Measurements from ENCODE around the gene CALM1. TPM values are rescaled to one million over a fixed set of nuclear protein-coding genes. Genes with fewer than 3 reads are reported as not detected.
A peak's percentile ranks its signal among the peaks of the same experiment; 100 is the strongest.

The CALM1 gene
- total RNA-seq, 1 experiment from 2014 or later: 410 TPM

GRCh38 chr14:90397425-90398314, 841 bp downstream of the CALM1 start:
- peak; percentile 87 for DNase-seq
- Histone ChIP-seq H3K27me3 (ENCODE audit: control insufficient read depth, insufficient read depth, low read length) (no peaks in the 10 kb centered on the region), H3K4me3 (ENCODE audit: insufficient read depth, low read depth, low read length) (peak overlapping the region; percentile 84), H3K36me3 (replicated peaks; ENCODE audit: control insufficient read depth, insufficient read depth, low read length) (peaks cover 13% of the 10 kb centered on the region)

GRCh38 chr14:90398315-90398839, 1.5 kb downstream of the CALM1 start:
- H3K4me3 ChIP-seq (ENCODE audit: insufficient read depth, low read depth, low read length): peak overlapping the region; percentile 84
- no peak for DNase-seq

GRCh38 chr14:90398841-90399540, 2.2 kb downstream of the CALM1 start:
- Histone ChIP-seq H3K4me3 (ENCODE audit: insufficient read depth, low read depth, low read length) (peak overlapping the region; percentile 84; the same call in 1 of the 2 replicates), H3K36me3 (replicated peaks; ENCODE audit: control insufficient read depth, insufficient read depth, low read length) (peaks cover 22% of the 10 kb centered on the region), H3K27me3 (ENCODE audit: control insufficient read depth, insufficient read depth, low read length) (no peaks in the 10 kb centered on the region)
- DNase-seq: no peak

More at GRCh38 chr14:90398315-90398839, 1.5 kb downstream of the CALM1 start:
- Histone ChIP-seq H3K27me3 (ENCODE audit: control insufficient read depth, insufficient read depth, low read length) (no peaks in the 10 kb centered on the region), H3K36me3 (replicated peaks; ENCODE audit: control insufficient read depth, insufficient read depth, low read length) (peaks cover 18% of the 10 kb centered on the region)

- peak; percentile 92 for DNase-seq
- Histone ChIP-seq H3K4me3 (ENCODE audit: insufficient read depth, low read depth, low read length) (no peak overlapping the region), H3K27me3 (ENCODE audit: control insufficient read depth, insufficient read depth, low read length) (no peaks in the 10 kb centered on the region), H3K36me3 (replicated peaks; ENCODE audit: control insufficient read depth, insufficient read depth, low read length) (peaks cover 27% of the 10 kb centered on the region)
These were observed 3.0 kb downstream of the CALM1 start for GRCh38 chr14:90399541-90400444.

- no peaks in the 10 kb centered on the region for H3K27me3 ChIP-seq (ENCODE audit: control insufficient read depth, insufficient read depth, low read length)
- peaks cover 32% of the 10 kb centered on the region for H3K36me3 ChIP-seq (replicated peaks; ENCODE audit: control insufficient read depth, insufficient read depth, low read length)
- DNase-seq: no peak
- H3K4me3 ChIP-seq (ENCODE audit: insufficient read depth, low read depth, low read length): no peak overlapping the region
These were observed 4.2 kb downstream of the CALM1 start for GRCh38 chr14:90400904-90401561.

- Histone ChIP-seq H3K27me3 (ENCODE audit: control insufficient read depth, insufficient read depth, low read length) (no peaks in the 10 kb centered on the region), H3K4me3 (ENCODE audit: insufficient read depth, low read depth, low read length) (no peak overlapping the region), H3K36me3 (replicated peaks; ENCODE audit: control insufficient read depth, insufficient read depth, low read length) (peaks cover 32% of the 10 kb centered on the region)
- no peak for DNase-seq
These were observed 5.2 kb downstream of the CALM1 start for GRCh38 chr14:90402016-90402415.

GRCh38 chr14:90403065-90403464, 6.2 kb downstream of the CALM1 start:
- Histone ChIP-seq H3K36me3 (replicated peaks; ENCODE audit: control insufficient read depth, insufficient read depth, low read length) (peaks cover 32% of the 10 kb centered on the region), H3K4me3 (ENCODE audit: insufficient read depth, low read depth, low read length) (no peak overlapping the region), H3K27me3 (ENCODE audit: control insufficient read depth, insufficient read depth, low read length) (no peaks in the 10 kb centered on the region)
- DNase-seq: no peak

GRCh38 chr14:90405101-90405500, 8.3 kb downstream of the CALM1 start:
- no peak for DNase-seq
- peaks cover 32% of the 10 kb centered on the region for H3K36me3 ChIP-seq (replicated peaks; ENCODE audit: control insufficient read depth, insufficient read depth, low read length)
- H3K4me3 ChIP-seq (ENCODE audit: insufficient read depth, low read depth, low read length): no peak overlapping the region
- H3K27me3 ChIP-seq (ENCODE audit: control insufficient read depth, insufficient read depth, low read length): no peaks in the 10 kb centered on the region

- DNase-seq: no peak
- no peaks in the 10 kb centered on the region for H3K27me3 ChIP-seq (ENCODE audit: control insufficient read depth, insufficient read depth, low read length)
- no peak overlapping the region for H3K4me3 ChIP-seq (ENCODE audit: insufficient read depth, low read depth, low read length)
- H3K36me3 ChIP-seq (replicated peaks; ENCODE audit: control insufficient read depth, insufficient read depth, low read length): peaks cover 32% of the 10 kb centered on the region
These were observed 8.9 kb downstream of the CALM1 start for GRCh38 chr14:90405755-90406154.

- Histone ChIP-seq H3K4me3 (ENCODE audit: insufficient read depth, low read depth, low read length) (no peak overlapping the region), H3K27me3 (ENCODE audit: control insufficient read depth, insufficient read depth, low read length) (no peaks in the 10 kb centered on the region), H3K36me3 (replicated peaks; ENCODE audit: control insufficient read depth, insufficient read depth, low read length) (peaks cover 27% of the 10 kb centered on the region)
- no peak for DNase-seq
These were observed 9.6 kb downstream of the CALM1 start for GRCh38 chr14:90406384-90406798.

- DNase-seq: no peak
- H3K27me3 ChIP-seq (ENCODE audit: control insufficient read depth, insufficient read depth, low read length): no peaks in the 10 kb centered on the region
- peaks cover 22% of the 10 kb centered on the region for H3K36me3 ChIP-seq (replicated peaks; ENCODE audit: control insufficient read depth, insufficient read depth, low read length)
- no peak overlapping the region for H3K4me3 ChIP-seq (ENCODE audit: insufficient read depth, low read depth, low read length)
These were observed 10.4 kb downstream of the CALM1 start for GRCh38 chr14:90407230-90407629.

GRCh38 chr14:90408713-90409112, 11.9 kb downstream of the CALM1 start:
- Histone ChIP-seq H3K36me3 (replicated peaks; ENCODE audit: control insufficient read depth, insufficient read depth, low read length) (peaks cover 12% of the 10 kb centered on the region), H3K27me3 (ENCODE audit: control insufficient read depth, insufficient read depth, low read length) (no peaks in the 10 kb centered on the region), H3K4me3 (ENCODE audit: insufficient read depth, low read depth, low read length) (no peak overlapping the region)
- DNase-seq: no peak

- Histone ChIP-seq H3K27me3 (ENCODE audit: control insufficient read depth, insufficient read depth, low read length) (no peaks in the 10 kb centered on the region), H3K4me3 (ENCODE audit: insufficient read depth, low read depth, low read length) (no peak overlapping the region), H3K36me3 (replicated peaks; ENCODE audit: control insufficient read depth, insufficient read depth, low read length) (peaks cover 9% of the 10 kb centered on the region)
- DNase-seq: no peak
These were observed 12.4 kb downstream of the CALM1 start for GRCh38 chr14:90409209-90409730.

All from H7 (cell line).